ENCODE measurements around the gene P2RY14.

Gene P2RY14

GRCh38 chr3:151282921-151283320 is 4.6 kb upstream of the P2RY14 start:
- H3K4ac ChIP-seq (ENCODE audit: low read depth, low read length) = no peak overlapping the region
- H3K23ac ChIP-seq (ENCODE audit: low read length) = no peak overlapping the region
- H3K79me2 ChIP-seq (ENCODE audit: control insufficient read depth, insufficient read depth, low read length, poor library complexity) = no peaks in the 10 kb centered on the region
- no peak overlapping the region for H2AK5ac ChIP-seq (ENCODE audit: low read length)
- peaks cover 2% of the 10 kb centered on the region in 2 experiments for H3K36me3 ChIP-seq (ENCODE audit: control insufficient read depth in 1 of 2, insufficient read depth in 2 of 2, low read length in 2 of 2)
- no peak overlapping the region for H2BK12ac ChIP-seq (ENCODE audit: low read length)
- no peak overlapping the region for H3K9ac ChIP-seq (ENCODE audit: low read length)
- no peak overlapping the region for H3K14ac ChIP-seq (ENCODE audit: low read length)
- H3K27ac ChIP-seq (ENCODE audit: low read depth, low read length) = no peak overlapping the region
- no peak overlapping the region for H4K12ac ChIP-seq (ENCODE audit: low read depth, low read length)
- H2AFZ ChIP-seq (ENCODE audit: insufficient read depth, low read length, poor library complexity) = no peak overlapping the region
- WGBS (ENCODE audit: extremely low coverage, insufficient coverage, insufficient read length) = no CpG with 5 or more reads among the region's 1 CpG
- H3K27me3 ChIP-seq (ENCODE audit: insufficient read depth, low read length) = no peaks in the 10 kb centered on the region
- H3K4me3 ChIP-seq (ENCODE audit: low read depth, low read length) = no peak overlapping the region
- no peaks in the 10 kb centered on the region for H3K4me1 ChIP-seq (ENCODE audit: control insufficient read depth in 1 of 2, insufficient read depth in 2 of 2, low read length in 2 of 2)
- H4K91ac ChIP-seq (ENCODE audit: low read depth, low read length) = no peak overlapping the region
- no peak overlapping the region for H2BK120ac ChIP-seq (ENCODE audit: insufficient read depth, low read length, poor library complexity)
- no peak overlapping the region for H3K4me2 ChIP-seq (ENCODE audit: low read length)
- no peak overlapping the region for H4K8ac ChIP-seq (ENCODE audit: low read depth, low read length)
- DNase-seq = peak in 1 of 2 donors; percentile 71
- no peaks in the 10 kb centered on the region for H3K9me3 ChIP-seq (ENCODE audit: insufficient read depth, low read depth, low read length)
- no peaks in the 10 kb centered on the region for H3K79me1 ChIP-seq (ENCODE audit: low read length)
- no peak overlapping the region for H3K18ac ChIP-seq (ENCODE audit: low read length)
- H2BK5ac ChIP-seq (ENCODE audit: low read depth, low read length, poor library complexity) = no peak overlapping the region

GRCh38 chr3:151281671-151282324 is 3.5 kb upstream of the P2RY14 start:
- no peak overlapping the region for H4K12ac ChIP-seq (ENCODE audit: low read depth, low read length)
- H3K14ac ChIP-seq (ENCODE audit: low read length) = no peak overlapping the region
- no peak for DNase-seq
- no peak overlapping the region for H2BK5ac ChIP-seq (ENCODE audit: low read depth, low read length, poor library complexity)
- H3K27me3 ChIP-seq (ENCODE audit: insufficient read depth, low read length) = no peaks in the 10 kb centered on the region
- no peak overlapping the region for H3K18ac ChIP-seq (ENCODE audit: low read length)
- no peak overlapping the region for H2AK5ac ChIP-seq (ENCODE audit: low read length)
- no peaks in the 10 kb centered on the region for H3K79me2 ChIP-seq (ENCODE audit: control insufficient read depth, insufficient read depth, low read length, poor library complexity)
- H3K36me3 ChIP-seq (ENCODE audit: control insufficient read depth in 1 of 2, insufficient read depth in 2 of 2, low read length in 2 of 2) = peaks cover 2 to 4% of the 10 kb centered on the region in 2 experiments
- H3K27ac ChIP-seq (ENCODE audit: low read depth, low read length) = no peak overlapping the region
- no peaks in the 10 kb centered on the region for H3K9me3 ChIP-seq (ENCODE audit: insufficient read depth, low read depth, low read length)
- H3K4ac ChIP-seq (ENCODE audit: low read depth, low read length) = no peak overlapping the region
- H2BK12ac ChIP-seq (ENCODE audit: low read length) = no peak overlapping the region
- H3K4me1 ChIP-seq (ENCODE audit: control insufficient read depth in 1 of 2, insufficient read depth in 2 of 2, low read length in 2 of 2) = no peaks in the 10 kb centered on the region
- no peak overlapping the region for H2AFZ ChIP-seq (ENCODE audit: insufficient read depth, low read length, poor library complexity)
- no peak overlapping the region for H4K91ac ChIP-seq (ENCODE audit: low read depth, low read length)
- H4K8ac ChIP-seq (ENCODE audit: low read depth, low read length) = no peak overlapping the region
- H3K9ac ChIP-seq (ENCODE audit: low read length) = no peak overlapping the region
- no peak overlapping the region for H2BK120ac ChIP-seq (ENCODE audit: insufficient read depth, low read length, poor library complexity)
- H3K4me2 ChIP-seq (ENCODE audit: low read length) = no peak overlapping the region
- H3K23ac ChIP-seq (ENCODE audit: low read length) = no peak overlapping the region
- H3K4me3 ChIP-seq (ENCODE audit: low read depth, low read length) = no peak overlapping the region
- no peaks in the 10 kb centered on the region for H3K79me1 ChIP-seq (ENCODE audit: low read length)
- WGBS (ENCODE audit: extremely low coverage, insufficient coverage, insufficient read length) = no CpG with 5 or more reads among the region's 9 CpGs

GRCh38 chr3:151276687-151277042 is 1.7 kb downstream of the P2RY14 start:
- Histone ChIP-seq H4K8ac (ENCODE audit: low read depth, low read length) (no peak overlapping the region), H3K4ac (ENCODE audit: low read depth, low read length) (no peak overlapping the region), H2BK5ac (ENCODE audit: low read depth, low read length, poor library complexity) (no peak overlapping the region), H3K4me2 (ENCODE audit: low read length) (no peak overlapping the region), H3K27me3 (ENCODE audit: insufficient read depth, low read length) (no peaks in the 10 kb centered on the region), H2BK12ac (ENCODE audit: low read length) (no peak overlapping the region), H3K4me1 (ENCODE audit: control insufficient read depth in 1 of 2, insufficient read depth in 2 of 2, low read length in 2 of 2) (no peaks in the 10 kb centered on the region), H3K9ac (ENCODE audit: low read length) (no peak overlapping the region), H2AFZ (ENCODE audit: insufficient read depth, low read length, poor library complexity) (no peak overlapping the region), H2AK5ac (ENCODE audit: low read length) (no peak overlapping the region), H3K79me1 (ENCODE audit: low read length) (no peaks in the 10 kb centered on the region), H3K79me2 (ENCODE audit: control insufficient read depth, insufficient read depth, low read length, poor library complexity) (no peaks in the 10 kb centered on the region), H3K14ac (ENCODE audit: low read length) (no peak overlapping the region), H3K27ac (ENCODE audit: low read depth, low read length) (no peak overlapping the region), H4K12ac (ENCODE audit: low read depth, low read length) (no peak overlapping the region), H3K4me3 (ENCODE audit: low read depth, low read length) (no peak overlapping the region), H3K9me3 (ENCODE audit: insufficient read depth, low read depth, low read length) (no peaks in the 10 kb centered on the region), H3K23ac (ENCODE audit: low read length) (no peak overlapping the region), H3K36me3 (ENCODE audit: control insufficient read depth in 1 of 2, insufficient read depth in 2 of 2, low read length in 2 of 2) (peaks cover 2 to 4% of the 10 kb centered on the region in 2 experiments), H4K91ac (ENCODE audit: low read depth, low read length) (no peak overlapping the region), H2BK120ac (ENCODE audit: insufficient read depth, low read length, poor library complexity) (no peak overlapping the region), H3K18ac (ENCODE audit: low read length) (no peak overlapping the region)
- no peak for DNase-seq
- no CpG with 5 or more reads among the region's 6 CpGs for WGBS (ENCODE audit: extremely low coverage, insufficient coverage, insufficient read length)

GRCh38 chr3:151276038-151276686 is 2.2 kb downstream of the P2RY14 start:
- Histone ChIP-seq H4K12ac (ENCODE audit: low read depth, low read length) (no peak overlapping the region), H2BK120ac (ENCODE audit: insufficient read depth, low read length, poor library complexity) (no peak overlapping the region), H3K18ac (ENCODE audit: low read length) (no peak overlapping the region), H3K9me3 (ENCODE audit: insufficient read depth, low read depth, low read length) (no peaks in the 10 kb centered on the region), H3K4me1 (ENCODE audit: control insufficient read depth in 1 of 2, insufficient read depth in 2 of 2, low read length in 2 of 2) (no peaks in the 10 kb centered on the region), H2BK12ac (ENCODE audit: low read length) (no peak overlapping the region), H3K14ac (ENCODE audit: low read length) (no peak overlapping the region), H2BK5ac (ENCODE audit: low read depth, low read length, poor library complexity) (no peak overlapping the region), H3K9ac (ENCODE audit: low read length) (no peak overlapping the region), H2AFZ (ENCODE audit: insufficient read depth, low read length, poor library complexity) (no peak overlapping the region), H3K23ac (ENCODE audit: low read length) (no peak overlapping the region), H3K27me3 (ENCODE audit: insufficient read depth, low read length) (no peaks in the 10 kb centered on the region), H4K91ac (ENCODE audit: low read depth, low read length) (no peak overlapping the region), H4K8ac (ENCODE audit: low read depth, low read length) (no peak overlapping the region), H2AK5ac (ENCODE audit: low read length) (no peak overlapping the region), H3K4me2 (ENCODE audit: low read length) (no peak overlapping the region), H3K4me3 (ENCODE audit: low read depth, low read length) (no peak overlapping the region), H3K4ac (ENCODE audit: low read depth, low read length) (no peak overlapping the region), H3K79me2 (ENCODE audit: control insufficient read depth, insufficient read depth, low read length, poor library complexity) (no peaks in the 10 kb centered on the region), H3K36me3 (ENCODE audit: control insufficient read depth in 1 of 2, insufficient read depth in 2 of 2, low read length in 2 of 2) (peaks cover 2 to 4% of the 10 kb centered on the region in 2 experiments), H3K27ac (ENCODE audit: low read depth, low read length) (no peak overlapping the region), H3K79me1 (ENCODE audit: low read length) (no peaks in the 10 kb centered on the region)
- DNase-seq = no peak
- WGBS (ENCODE audit: extremely low coverage, insufficient coverage, insufficient read length) = no CpG with 5 or more reads among the region's 2 CpGs
